Measurements from ENCODE around the gene BACE1. TPM values are rescaled to one million over a fixed set of nuclear protein-coding genes. Genes with fewer than 3 reads are reported as not detected.
"Not testable (repeated sequence)": the region's sequence is repeated elsewhere in the genome, so short reads cannot be mapped to it uniquely, and the experiment has no call there.

BACE1 gene
- total RNA-seq, 1 donor from 2014 or later: 8.2 TPM

DNA sequence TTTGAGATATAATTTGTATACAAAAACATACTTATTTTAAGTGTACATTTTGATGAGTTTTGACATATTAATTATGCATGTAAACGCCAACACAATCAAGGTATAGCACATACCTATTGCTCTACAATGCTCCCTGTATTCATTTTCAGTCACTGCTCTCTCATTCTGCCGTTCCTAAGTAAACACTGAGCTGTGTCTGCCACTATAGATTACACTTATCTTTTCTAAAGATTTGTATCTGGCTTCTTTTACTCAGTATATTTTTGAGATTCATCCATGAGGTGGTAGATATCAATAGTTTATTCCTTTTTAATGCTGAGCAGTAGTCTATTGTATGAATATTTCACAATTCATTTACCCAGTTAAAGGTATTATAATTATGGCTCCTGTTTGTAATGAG lies 50.3 kb downstream of the BACE1 start:
- no peak for DNase-seq (ENCODE audit: low spot score)
- Histone ChIP-seq H3K4me2 (no peak overlapping the region), H3F3A (ENCODE audit: low read depth) (no peaks in the 10 kb centered on the region), H3K27me3 (no peaks in the 10 kb centered on the region), H3K9ac (no peak overlapping the region), H3K9me3 (ENCODE audit: low read depth) (no peaks in the 10 kb centered on the region), H3K27ac (no peak overlapping the region), H3K4me1 (no peaks in the 10 kb centered on the region), H2AFZ (replicated peaks) (no peak overlapping the region), H4K20me1 (ENCODE audit: low read depth) (peaks cover 7% of the 10 kb centered on the region), H3K79me2 (ENCODE audit: low read depth) (no peaks in the 10 kb centered on the region), H3K4me3 (no peak overlapping the region), H3K36me3 (no peaks in the 10 kb centered on the region)
- Mint-ChIP-seq H3K36me3 (peaks cover 27% of the 10 kb centered on the region), H3K4me3 (no peak overlapping the region), H3K27ac (no peak overlapping the region), H3K4me1 (no peaks in the 10 kb centered on the region), H3K9me3 (no peaks in the 10 kb centered on the region), H3K27me3 (ENCODE audit: insufficient read depth, low read depth) (peaks cover 2% of the 10 kb centered on the region)
- TF ChIP-seq EZH2 (IDR thresholded peaks at IDR 0.05) (no peak), EZH2phosphoT487 (IDR thresholded peaks at IDR 0.05) (no peak)
- TF ChIP-seq, protein P1, sequence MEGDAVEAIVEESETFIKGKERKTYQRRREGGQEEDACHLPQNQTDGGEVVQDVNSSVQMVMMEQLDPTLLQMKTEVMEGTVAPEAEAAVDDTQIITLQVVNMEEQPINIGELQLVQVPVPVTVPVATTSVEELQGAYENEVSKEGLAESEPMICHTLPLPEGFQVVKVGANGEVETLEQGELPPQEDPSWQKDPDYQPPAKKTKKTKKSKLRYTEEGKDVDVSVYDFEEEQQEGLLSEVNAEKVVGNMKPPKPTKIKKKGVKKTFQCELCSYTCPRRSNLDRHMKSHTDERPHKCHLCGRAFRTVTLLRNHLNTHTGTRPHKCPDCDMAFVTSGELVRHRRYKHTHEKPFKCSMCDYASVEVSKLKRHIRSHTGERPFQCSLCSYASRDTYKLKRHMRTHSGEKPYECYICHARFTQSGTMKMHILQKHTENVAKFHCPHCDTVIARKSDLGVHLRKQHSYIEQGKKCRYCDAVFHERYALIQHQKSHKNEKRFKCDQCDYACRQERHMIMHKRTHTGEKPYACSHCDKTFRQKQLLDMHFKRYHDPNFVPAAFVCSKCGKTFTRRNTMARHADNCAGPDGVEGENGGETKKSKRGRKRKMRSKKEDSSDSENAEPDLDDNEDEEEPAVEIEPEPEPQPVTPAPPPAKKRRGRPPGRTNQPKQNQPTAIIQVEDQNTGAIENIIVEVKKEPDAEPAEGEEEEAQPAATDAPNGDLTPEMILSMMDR (IDR thresholded peaks at IDR 0.05): no peak

DNA sequence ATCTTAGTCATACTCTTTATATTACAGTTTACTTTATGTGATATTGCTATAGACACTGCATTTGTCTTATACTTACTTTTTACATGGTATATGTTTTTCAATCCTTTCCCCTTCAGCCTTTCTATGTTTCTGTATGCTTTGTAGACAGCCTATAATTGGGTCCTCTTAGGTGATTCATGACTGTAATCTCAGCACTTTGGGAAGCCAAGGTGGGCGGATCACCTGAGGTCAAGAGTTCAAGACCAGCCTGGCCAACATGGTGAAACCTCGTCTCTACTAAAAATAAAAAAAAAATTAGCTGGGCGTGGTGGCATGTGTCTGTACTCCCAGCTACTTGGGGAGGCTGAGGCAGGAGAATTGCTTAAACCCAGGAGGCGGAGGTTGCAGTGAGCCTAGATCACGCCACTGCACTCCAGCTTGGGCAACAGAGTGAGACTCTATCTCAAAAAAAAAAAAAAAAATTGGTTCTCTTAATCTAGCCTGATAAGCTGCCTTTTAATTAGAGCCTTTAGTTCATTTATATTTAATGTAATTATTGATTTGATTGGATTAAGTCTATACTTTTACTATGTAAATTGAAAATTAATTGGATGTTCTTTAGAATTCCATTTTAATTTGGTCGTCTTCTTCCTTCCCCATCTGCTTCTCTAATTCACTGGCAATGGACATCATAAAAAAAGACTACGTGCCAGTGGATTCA lies 51.3 kb downstream of the BACE1 start:
- not testable (repeated sequence) for DNase-seq (ENCODE audit: low spot score); H3K9me3 ChIP-seq (ENCODE audit: low read depth); H3K27me3 Mint-ChIP-seq (ENCODE audit: insufficient read depth, low read depth); H3K27ac Mint-ChIP-seq; H3K79me2 ChIP-seq (ENCODE audit: low read depth); H3K4me3 Mint-ChIP-seq; H3K4me3 ChIP-seq; H3K27ac ChIP-seq; H3K36me3 ChIP-seq; H3K27me3 ChIP-seq; H3F3A ChIP-seq (ENCODE audit: low read depth); H3K9ac ChIP-seq; H2AFZ ChIP-seq (replicated peaks); H3K4me2 ChIP-seq; H3K4me1 Mint-ChIP-seq; H3K9me3 Mint-ChIP-seq; H4K20me1 ChIP-seq (ENCODE audit: low read depth); H3K4me1 ChIP-seq
- peaks cover 29% of the 10 kb centered on the region for H3K36me3 Mint-ChIP-seq

DNA sequence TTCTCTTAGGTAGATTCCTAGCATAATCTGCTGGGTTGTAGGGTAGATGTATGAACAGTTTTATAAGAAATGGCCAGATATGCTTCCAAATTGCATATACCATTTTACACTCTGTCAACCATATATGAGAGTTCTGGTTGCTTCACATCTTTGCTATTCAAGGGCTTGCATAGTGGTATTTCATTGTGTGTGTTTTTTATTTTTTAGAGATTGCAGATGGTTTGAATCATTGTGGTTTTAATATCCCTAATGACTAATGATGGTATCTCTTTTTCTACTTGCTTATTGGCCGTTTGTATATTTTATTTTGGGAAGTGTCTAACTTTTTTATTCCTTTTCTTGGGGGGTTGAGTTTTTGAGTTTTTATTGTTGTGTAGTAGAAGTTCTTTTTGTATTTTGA lies 56.6 kb downstream of the BACE1 start:
- no peaks in the 10 kb centered on the region for H3K9me3 Mint-ChIP-seq
- H2AFZ ChIP-seq (replicated peaks): no peak overlapping the region
- no peaks in the 10 kb centered on the region for H3K36me3 ChIP-seq
- no peaks in the 10 kb centered on the region for H3K27me3 ChIP-seq
- no peak overlapping the region for H3K4me3 ChIP-seq
- DNase-seq (ENCODE audit: low spot score): no peak
- H3K4me1 Mint-ChIP-seq: no peaks in the 10 kb centered on the region
- H3K79me2 ChIP-seq (ENCODE audit: low read depth): no peaks in the 10 kb centered on the region
- no peak overlapping the region for H3K4me3 Mint-ChIP-seq
- no peaks in the 10 kb centered on the region for H3K4me1 ChIP-seq
- peaks cover 23% of the 10 kb centered on the region for H3K36me3 Mint-ChIP-seq
- TF ChIP-seq EZH2phosphoT487 (IDR thresholded peaks at IDR 0.05) (no peak), EZH2 (IDR thresholded peaks at IDR 0.05) (no peak)
- TF ChIP-seq, protein P1 (IDR thresholded peaks at IDR 0.05): no peak
- no peak overlapping the region for H3K27ac Mint-ChIP-seq
- H3K4me2 ChIP-seq: no peak overlapping the region
- no peaks in the 10 kb centered on the region for H3K9me3 ChIP-seq (ENCODE audit: low read depth)
- H3K9ac ChIP-seq: no peak overlapping the region
- no peak overlapping the region for H3K27ac ChIP-seq
- no peaks in the 10 kb centered on the region for H3K27me3 Mint-ChIP-seq (ENCODE audit: insufficient read depth, low read depth)
- H3F3A ChIP-seq (ENCODE audit: low read depth): no peaks in the 10 kb centered on the region
- H4K20me1 ChIP-seq (ENCODE audit: low read depth): no peaks in the 10 kb centered on the region

DNA sequence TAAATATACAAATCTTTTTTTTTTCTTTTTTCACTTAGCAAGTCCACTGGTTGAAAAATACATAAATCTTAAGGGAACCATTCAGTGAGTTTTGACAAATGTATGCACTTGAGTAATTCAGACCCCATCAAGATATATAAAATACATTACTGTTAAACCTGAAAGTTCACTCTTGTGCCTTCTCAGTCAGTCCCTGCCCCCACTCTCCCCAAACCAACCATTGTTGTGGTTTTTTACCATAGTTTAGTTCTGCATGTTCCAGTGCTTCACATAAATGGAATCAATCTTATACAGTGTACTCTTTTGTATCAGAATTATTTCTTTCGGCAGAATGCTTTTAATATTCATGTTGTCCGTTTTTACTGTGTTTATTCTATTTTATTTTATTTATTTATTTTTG lies 57.5 kb downstream of the BACE1 start:
- no peak for DNase-seq (ENCODE audit: low spot score)
- no peaks in the 10 kb centered on the region for H3K4me1 Mint-ChIP-seq

More for the DNA sequence above, 57.5 kb downstream of the BACE1 start:
- H3K4me1 ChIP-seq: no peaks in the 10 kb centered on the region
- no peaks in the 10 kb centered on the region for H3K79me2 ChIP-seq (ENCODE audit: low read depth)
- H3K9me3 ChIP-seq (ENCODE audit: low read depth): no peaks in the 10 kb centered on the region
- Mint-ChIP-seq H3K27me3 (ENCODE audit: insufficient read depth, low read depth) (no peaks in the 10 kb centered on the region), H3K9me3 (no peaks in the 10 kb centered on the region), H3K36me3 (peaks cover 24% of the 10 kb centered on the region), H3K4me3 (no peak overlapping the region), H3K27ac (no peak overlapping the region)
- no peaks in the 10 kb centered on the region for H3F3A ChIP-seq (ENCODE audit: low read depth)
- H3K27ac ChIP-seq: no peak overlapping the region
- H3K36me3 ChIP-seq: no peaks in the 10 kb centered on the region
- no peak overlapping the region for H3K4me3 ChIP-seq
- no peaks in the 10 kb centered on the region for H4K20me1 ChIP-seq (ENCODE audit: low read depth)
- no peak overlapping the region for H2AFZ ChIP-seq (replicated peaks)
- H3K9ac ChIP-seq: no peak overlapping the region
- no peaks in the 10 kb centered on the region for H3K27me3 ChIP-seq
- TF ChIP-seq, protein P1 (IDR thresholded peaks at IDR 0.05): no peak
- no peak for TF ChIP-seq EZH2 (IDR thresholded peaks at IDR 0.05)
- TF ChIP-seq EZH2phosphoT487 (IDR thresholded peaks at IDR 0.05): no peak
- no peak overlapping the region for H3K4me2 ChIP-seq

All from neural progenitor cell (in vitro differentiated cells).